Hindlimb muscle (tissue), 1 donor: ENCODE measurements around the gene DNAJC30. TPM values are rescaled to one million over a fixed set of nuclear protein-coding genes. Genes with fewer than 3 reads are reported as not detected.

Experiments used
- DNase-seq: peaks from one replicate; pipeline ENCODE4 v3.0.0-alpha.2; 2013
- polyA plus RNA-seq: library from polyadenylated mRNA; unstranded; fragments of 120-200 nt; gene quantifications from one replicate; pipeline ENCODE4 v1.2.1, GENCODE V29; 2013; ENCODE audit not compliant: insufficient read length

DNAJC30 gene
- polyA plus RNA-seq, 1 donor, result 7.8 TPM

GRCh38 chr7:73646785-73647724 is 36.2 kb downstream of the DNAJC30 start:
- DNase-seq, result no peak

DNA sequence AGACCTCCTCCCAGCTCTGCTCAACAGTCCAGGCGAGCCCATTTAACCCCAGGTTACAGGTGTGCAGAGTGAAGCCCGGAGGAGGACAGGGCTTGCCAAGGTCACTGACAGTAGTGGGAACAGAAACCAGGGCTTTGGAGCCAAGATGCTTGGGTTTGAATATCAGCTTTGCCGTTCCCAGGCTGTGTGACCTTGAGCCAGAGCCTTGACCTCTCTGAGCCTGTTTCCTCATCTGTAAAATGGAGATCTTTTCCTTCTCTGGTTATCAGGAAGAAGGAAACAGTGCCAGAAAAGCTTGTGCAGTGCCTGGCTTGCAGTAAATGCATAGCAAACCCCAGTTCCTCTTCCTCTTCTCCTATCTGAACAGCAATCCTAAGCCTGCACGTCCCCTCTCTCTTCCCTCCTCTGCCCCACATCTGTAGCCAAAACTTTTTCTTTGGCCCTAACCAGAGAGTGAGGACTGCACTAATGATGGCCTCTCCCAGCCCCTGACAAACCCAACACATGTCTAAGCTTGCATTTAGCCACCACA is 37.5 kb downstream of the DNAJC30 start:
- no peak for DNase-seq

GRCh38 chr7:73644688-73645286 is 38.5 kb downstream of the DNAJC30 start:
- no peak for DNase-seq

DNA sequence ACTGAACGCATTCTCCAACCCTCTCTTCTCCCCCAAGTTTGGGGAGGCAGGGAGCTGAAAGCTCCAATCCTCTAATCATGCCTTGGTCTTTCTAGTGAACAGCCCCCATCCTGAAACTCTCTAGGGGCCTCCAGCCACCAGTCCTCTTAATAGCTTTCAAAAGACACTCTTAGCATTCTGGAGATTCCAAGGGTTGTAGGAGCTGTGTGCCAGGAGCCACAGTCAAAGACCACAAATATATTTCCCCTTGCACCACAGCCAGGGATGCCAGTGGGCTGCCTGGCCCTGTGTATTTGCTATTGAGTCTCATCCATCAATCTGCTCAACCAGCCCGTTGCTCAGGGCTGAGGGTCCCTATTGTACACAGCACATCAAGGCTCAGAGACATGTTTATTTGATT is 40.4 kb downstream of the DNAJC30 start:
- no peak for DNase-seq

DNA sequence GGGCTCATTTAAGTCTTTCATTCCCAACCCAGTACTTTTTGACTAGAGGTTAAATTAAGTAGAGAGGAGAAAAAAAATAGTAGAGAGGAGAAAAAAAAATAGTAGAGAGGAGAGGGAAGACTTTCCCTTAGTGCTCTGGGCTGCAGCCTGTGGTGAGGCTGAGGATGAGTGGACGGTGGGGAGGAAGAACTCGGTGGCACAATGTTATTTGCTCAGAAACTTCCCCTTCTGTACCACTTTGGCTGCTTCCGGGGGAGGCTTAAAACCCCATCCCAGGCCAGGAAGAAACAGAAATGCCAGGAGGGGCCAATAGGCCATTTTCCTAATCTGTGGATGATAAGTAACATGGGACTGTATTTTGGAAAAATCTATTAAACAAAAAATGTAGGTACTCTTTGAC is 44.3 kb downstream of the DNAJC30 start:
- DNase-seq, result no peak

- no peak for DNase-seq
These were observed 47.6 kb downstream of the DNAJC30 start for GRCh38 chr7:73635428-73636200.

DNA sequence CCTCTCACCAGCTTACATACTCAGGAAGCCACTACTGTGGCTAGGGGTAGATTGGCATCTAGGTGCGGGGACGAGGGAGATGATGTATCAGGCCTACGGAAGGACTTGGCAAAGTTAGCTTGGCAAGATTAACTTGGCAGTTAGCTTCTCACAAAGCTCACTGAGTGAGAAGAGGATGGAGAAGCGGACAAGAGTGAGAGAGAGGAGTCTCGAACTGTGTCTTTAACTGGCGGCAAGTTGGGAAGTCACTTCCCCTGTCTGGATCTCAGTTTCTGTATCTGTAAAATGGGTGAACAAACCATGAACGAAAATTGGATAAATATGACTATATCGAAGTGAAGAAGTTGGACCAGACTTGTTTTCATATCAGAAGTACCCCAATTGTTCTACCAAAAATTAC is 49.4 kb downstream of the DNAJC30 start:
- no peak for DNase-seq

GRCh38 chr7:73633323-73633722 is 49.9 kb downstream of the DNAJC30 start:
- no peak for DNase-seq

GRCh38 chr7:73631558-73631957 is 51.7 kb downstream of the DNAJC30 start:
- DNase-seq, result no peak

Other genes starting within 250 kb of the DNAJC30 start
- gene FZD9, start 249.7 kb downstream of the DNAJC30 start, polyA plus RNA-seq, result 27.1 TPM
- 53.0 TPM for gene BAZ1B, start 161.2 kb downstream of the DNAJC30 start, polyA plus RNA-seq
- gene BCL7B, start 125.8 kb downstream of the DNAJC30 start, polyA plus RNA-seq, result 37.7 TPM
- 23.6 TPM for gene TBL2, start 104.9 kb downstream of the DNAJC30 start, polyA plus RNA-seq
- 1.7 TPM for gene MLXIPL, start 58.9 kb downstream of the DNAJC30 start, polyA plus RNA-seq
- gene VPS37D, start 15.6 kb downstream of the DNAJC30 start, polyA plus RNA-seq, result 3.1 TPM
- gene BUD23, start 144 bp upstream of the DNAJC30 start, polyA plus RNA-seq, result 79.8 TPM
- 18.2 TPM for gene STX1A, start 36.2 kb upstream of the DNAJC30 start, polyA plus RNA-seq
- gene ABHD11, start 55.3 kb upstream of the DNAJC30 start, polyA plus RNA-seq, result 12.4 TPM
- 0.40 TPM for gene CLDN3, start 86.8 kb upstream of the DNAJC30 start, polyA plus RNA-seq
- 0.97 TPM for gene CLDN4, start 147.5 kb upstream of the DNAJC30 start, polyA plus RNA-seq
- gene METTL27, start 159.1 kb upstream of the DNAJC30 start, polyA plus RNA-seq, result 1.5 TPM
- gene TMEM270, start 177.7 kb upstream of the DNAJC30 start, polyA plus RNA-seq, result not detected